ENCODE measurements around the gene RNU6-9. TPM values are rescaled to one million over a fixed set of nuclear protein-coding genes. Genes with fewer than 3 reads are reported as not detected.

Gene RNU6-9
- total and polyA plus RNA-seq, 2 of the 13 experiments (the other 11 are each of a cell fraction or from before 2014, with no cell fraction given) = under 0.01 TPM; not detected in 1

DNA sequence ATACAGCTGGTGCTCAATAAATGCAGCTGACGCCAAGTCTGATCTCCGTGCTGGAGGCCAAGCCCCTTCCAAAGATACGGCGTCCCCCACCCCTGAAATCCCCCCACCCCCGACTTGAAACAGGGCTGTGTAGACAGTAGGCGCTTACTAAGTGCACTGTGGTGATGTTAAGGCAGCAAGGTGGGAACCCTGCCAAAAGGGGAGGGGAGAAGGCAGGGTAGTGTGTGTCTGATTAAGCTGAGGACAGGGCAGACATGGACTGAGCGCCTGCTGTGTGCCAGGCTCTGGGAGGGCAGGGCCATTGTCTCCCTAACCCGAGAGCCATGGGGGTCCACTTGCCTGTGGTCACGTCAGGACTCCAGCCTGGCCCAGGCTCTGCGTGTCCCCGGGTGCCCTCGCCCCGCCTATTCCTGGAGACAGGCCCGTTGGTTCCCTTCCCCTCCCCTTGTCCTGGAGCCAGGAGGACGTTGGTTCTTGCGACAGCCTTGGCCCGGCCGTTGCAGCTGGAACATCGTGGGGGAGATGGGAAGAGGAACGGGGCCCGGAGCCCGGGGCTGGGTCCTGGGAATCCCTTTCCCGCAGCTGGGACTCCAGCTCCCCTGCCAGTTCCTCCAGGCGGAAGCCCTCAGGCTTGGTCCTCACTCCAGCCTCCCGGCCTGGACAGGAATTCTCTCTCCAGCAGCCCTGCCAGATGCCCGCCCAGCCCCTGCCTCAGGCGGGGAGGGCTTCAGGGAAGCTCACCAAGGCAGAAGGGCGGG, 42.9 kb upstream of the RNU6-9 start (continued):
- TF ChIP-seq, protein P1, sequence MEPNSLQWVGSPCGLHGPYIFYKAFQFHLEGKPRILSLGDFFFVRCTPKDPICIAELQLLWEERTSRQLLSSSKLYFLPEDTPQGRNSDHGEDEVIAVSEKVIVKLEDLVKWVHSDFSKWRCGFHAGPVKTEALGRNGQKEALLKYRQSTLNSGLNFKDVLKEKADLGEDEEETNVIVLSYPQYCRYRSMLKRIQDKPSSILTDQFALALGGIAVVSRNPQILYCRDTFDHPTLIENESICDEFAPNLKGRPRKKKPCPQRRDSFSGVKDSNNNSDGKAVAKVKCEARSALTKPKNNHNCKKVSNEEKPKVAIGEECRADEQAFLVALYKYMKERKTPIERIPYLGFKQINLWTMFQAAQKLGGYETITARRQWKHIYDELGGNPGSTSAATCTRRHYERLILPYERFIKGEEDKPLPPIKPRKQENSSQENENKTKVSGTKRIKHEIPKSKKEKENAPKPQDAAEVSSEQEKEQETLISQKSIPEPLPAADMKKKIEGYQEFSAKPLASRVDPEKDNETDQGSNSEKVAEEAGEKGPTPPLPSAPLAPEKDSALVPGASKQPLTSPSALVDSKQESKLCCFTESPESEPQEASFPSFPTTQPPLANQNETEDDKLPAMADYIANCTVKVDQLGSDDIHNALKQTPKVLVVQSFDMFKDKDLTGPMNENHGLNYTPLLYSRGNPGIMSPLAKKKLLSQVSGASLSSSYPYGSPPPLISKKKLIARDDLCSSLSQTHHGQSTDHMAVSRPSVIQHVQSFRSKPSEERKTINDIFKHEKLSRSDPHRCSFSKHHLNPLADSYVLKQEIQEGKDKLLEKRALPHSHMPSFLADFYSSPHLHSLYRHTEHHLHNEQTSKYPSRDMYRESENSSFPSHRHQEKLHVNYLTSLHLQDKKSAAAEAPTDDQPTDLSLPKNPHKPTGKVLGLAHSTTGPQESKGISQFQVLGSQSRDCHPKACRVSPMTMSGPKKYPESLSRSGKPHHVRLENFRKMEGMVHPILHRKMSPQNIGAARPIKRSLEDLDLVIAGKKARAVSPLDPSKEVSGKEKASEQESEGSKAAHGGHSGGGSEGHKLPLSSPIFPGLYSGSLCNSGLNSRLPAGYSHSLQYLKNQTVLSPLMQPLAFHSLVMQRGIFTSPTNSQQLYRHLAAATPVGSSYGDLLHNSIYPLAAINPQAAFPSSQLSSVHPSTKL (CRISPR knock-in tag; IDR thresholded peaks at IDR 0.05) = no peak
- TF ChIP-seq ZNF24 (IDR thresholded peaks at IDR 0.05) (no peak), HNRNPUL1 (IDR thresholded peaks at IDR 0.05; ENCODE audit: low read depth, low read length) (no peak), ARNT2 (CRISPR knock-in tag; IDR thresholded peaks at IDR 0.05; ENCODE audit: low read depth) (no peak), ZNF143 (CRISPR knock-in tag; IDR thresholded peaks at IDR 0.05) (no peak), ZNF552 (CRISPR knock-in tag; IDR thresholded peaks at IDR 0.05; ENCODE audit: borderline replicate concordance) (no peak), ZMYM3 (CRISPR knock-in tag; IDR thresholded peaks at IDR 0.05) (0 out of 2 replicates have a peak, but pooled peaks have one; percentile 34), CBX1 (IDR thresholded peaks at IDR 0.05; ENCODE audit: low read depth) (no peak), TBX2 (CRISPR knock-in tag; IDR thresholded peaks at IDR 0.05; ENCODE audit: borderline replicate concordance) (no peak), ZNF296 (CRISPR knock-in tag; conservative IDR thresholded peaks at IDR 0.05) (no peak), CHCHD3 (CRISPR knock-in tag; IDR thresholded peaks at IDR 0.05) (no peak), ZNF737 (CRISPR knock-in tag; IDR thresholded peaks at IDR 0.05; ENCODE audit: borderline replicate concordance) (no peak), GATAD2A (CRISPR knock-in tag; IDR thresholded peaks at IDR 0.05) (no peak), PLRG1 (conservative IDR thresholded peaks at IDR 0.05) (no peak), ZNF33A (CRISPR knock-in tag; IDR thresholded peaks at IDR 0.05; ENCODE audit: borderline replicate concordance) (no peak), ZKSCAN8 (CRISPR knock-in tag; IDR thresholded peaks at IDR 0.05; ENCODE audit: borderline replicate concordance) (peak; percentile 99), SMARCE1 (IDR thresholded peaks at IDR 0.05; ENCODE audit: borderline replicate concordance) (no peak), ZNF768 (CRISPR knock-in tag; IDR thresholded peaks at IDR 0.05) (0 out of 2 replicates have a peak, but pooled peaks have one; percentile 15)
- TF ChIP-seq, protein P2, sequence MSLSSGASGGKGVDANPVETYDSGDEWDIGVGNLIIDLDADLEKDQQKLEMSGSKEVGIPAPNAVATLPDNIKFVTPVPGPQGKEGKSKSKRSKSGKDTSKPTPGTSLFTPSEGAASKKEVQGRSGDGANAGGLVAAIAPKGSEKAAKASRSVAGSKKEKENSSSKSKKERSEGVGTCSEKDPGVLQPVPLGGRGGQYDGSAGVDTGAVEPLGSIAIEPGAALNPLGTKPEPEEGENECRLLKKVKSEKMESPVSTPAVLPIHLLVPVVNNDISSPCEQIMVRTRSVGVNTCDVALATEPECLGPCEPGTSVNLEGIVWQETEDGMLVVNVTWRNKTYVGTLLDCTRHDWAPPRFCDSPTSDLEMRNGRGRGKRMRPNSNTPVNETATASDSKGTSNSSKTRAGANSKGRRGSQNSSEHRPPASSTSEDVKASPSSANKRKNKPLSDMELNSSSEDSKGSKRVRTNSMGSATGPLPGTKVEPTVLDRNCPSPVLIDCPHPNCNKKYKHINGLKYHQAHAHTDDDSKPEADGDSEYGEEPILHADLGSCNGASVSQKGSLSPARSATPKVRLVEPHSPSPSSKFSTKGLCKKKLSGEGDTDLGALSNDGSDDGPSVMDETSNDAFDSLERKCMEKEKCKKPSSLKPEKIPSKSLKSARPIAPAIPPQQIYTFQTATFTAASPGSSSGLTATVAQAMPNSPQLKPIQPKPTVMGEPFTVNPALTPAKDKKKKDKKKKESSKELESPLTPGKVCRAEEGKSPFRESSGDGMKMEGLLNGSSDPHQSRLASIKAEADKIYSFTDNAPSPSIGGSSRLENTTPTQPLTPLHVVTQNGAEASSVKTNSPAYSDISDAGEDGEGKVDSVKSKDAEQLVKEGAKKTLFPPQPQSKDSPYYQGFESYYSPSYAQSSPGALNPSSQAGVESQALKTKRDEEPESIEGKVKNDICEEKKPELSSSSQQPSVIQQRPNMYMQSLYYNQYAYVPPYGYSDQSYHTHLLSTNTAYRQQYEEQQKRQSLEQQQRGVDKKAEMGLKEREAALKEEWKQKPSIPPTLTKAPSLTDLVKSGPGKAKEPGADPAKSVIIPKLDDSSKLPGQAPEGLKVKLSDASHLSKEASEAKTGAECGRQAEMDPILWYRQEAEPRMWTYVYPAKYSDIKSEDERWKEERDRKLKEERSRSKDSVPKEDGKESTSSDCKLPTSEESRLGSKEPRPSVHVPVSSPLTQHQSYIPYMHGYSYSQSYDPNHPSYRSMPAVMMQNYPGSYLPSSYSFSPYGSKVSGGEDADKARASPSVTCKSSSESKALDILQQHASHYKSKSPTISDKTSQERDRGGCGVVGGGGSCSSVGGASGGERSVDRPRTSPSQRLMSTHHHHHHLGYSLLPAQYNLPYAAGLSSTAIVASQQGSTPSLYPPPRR (CRISPR knock-in tag; IDR thresholded peaks at IDR 0.05; ENCODE audit: borderline replicate concordance) = no peak
- TF ChIP-seq, protein P3, sequence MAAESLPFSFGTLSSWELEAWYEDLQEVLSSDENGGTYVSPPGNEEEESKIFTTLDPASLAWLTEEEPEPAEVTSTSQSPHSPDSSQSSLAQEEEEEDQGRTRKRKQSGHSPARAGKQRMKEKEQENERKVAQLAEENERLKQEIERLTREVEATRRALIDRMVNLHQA (CRISPR knock-in tag; IDR thresholded peaks at IDR 0.05) = no peak
- TF ChIP-seq, protein P4, sequence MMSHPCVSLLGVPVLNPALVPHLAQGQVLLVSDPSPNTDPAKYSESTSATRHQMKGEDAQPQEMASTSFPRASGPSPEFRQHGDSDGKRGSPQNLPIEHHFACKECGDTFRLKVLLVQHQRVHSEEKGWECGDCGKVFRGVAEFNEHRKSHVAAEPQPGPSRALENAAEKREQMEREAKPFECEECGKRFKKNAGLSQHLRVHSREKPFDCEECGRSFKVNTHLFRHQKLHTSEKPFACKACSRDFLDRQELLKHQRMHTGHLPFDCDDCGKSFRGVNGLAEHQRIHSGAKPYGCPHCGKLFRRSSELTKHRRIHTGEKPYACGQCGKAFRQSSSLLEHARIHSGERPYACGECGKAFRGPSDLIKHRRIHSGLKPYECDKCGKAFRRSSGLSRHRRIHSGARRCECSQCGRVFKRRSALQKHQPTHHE (CRISPR knock-in tag; IDR thresholded peaks at IDR 0.05; ENCODE audit: borderline replicate concordance) = no peak

Data from HepG2 (cell line).